ENCODE measurements around the gene NIPSNAP3A. TPM values are rescaled to one million over a fixed set of nuclear protein-coding genes. Genes with fewer than 3 reads are reported as not detected.
A peak's percentile ranks its signal among the peaks of the same experiment; 100 is the strongest.
"Not testable (repeated sequence)": the region's sequence is repeated elsewhere in the genome, so short reads cannot be mapped to it uniquely, and the experiment has no call there.

The NIPSNAP3A gene
- total RNA-seq: 10 to 100 TPM; 11.3 to 13.6 TPM
- polyA plus RNA-seq: 10 to 100 TPM; 19.9 to 28.8 TPM

GRCh38 chr9:104747565-104748358 is at the start of gene NIPSNAP3A:
NIPSNAP3A (plus strand) TSS chr9:104747683; CDS start chr9:104747793, 110 bp downstream.
- POLR2A ChIA-PET (ENCODE audit: partially characterized antibody): interaction anchor here (0.8 to 3.6 kb wide), 10 partner anchors 8 to 946 kb away, joined by 3 to 66 read pairs (median 5); partner anchors contain the start of genes NIPSNAP3B, SLC44A1, SMC2 and TMEM38B
- Mint-ChIP-seq H3K27ac (peak within 1 kb of the TSS; percentile 90 to 99 (median 99)), H3K4me3 (peak within 1 kb of the TSS; percentile 91 to 99 (median 98)), H3K27me3 (no peaks in the 10 kb centered on the region), H3K36me3 (peaks cover 16 to 22% of the 10 kb centered on the region in 2 donors), H3K9me3 (no peaks in the 10 kb centered on the region), H3K4me1 (peaks cover 10 to 21% (median 17%) of the 10 kb centered on the region in 4 donors)
- CTCF ChIA-PET (ENCODE audit: partially characterized antibody): interaction anchor here (1.0 to 2.5 kb wide), 3 partner anchors 8 to 496 kb away, joined by 3 to 13 read pairs (median 3); no protein-coding TSS in a partner anchor
- no peaks in the 10 kb centered on the region for H3K9me3 ChIP-seq (ENCODE audit: control insufficient read depth in 1 of 2, low read length in 2 of 2)
- DNase-seq: peak; percentile 85 to 95 (median 90)
- H3K36me3 ChIP-seq (ENCODE audit: insufficient read depth, low read length): peaks cover 8% of the 10 kb centered on the region
- H3K4me3 ChIP-seq (ENCODE audit: low read length in 2 of 2): peak within 1 kb of the TSS; percentile 56 to 89
- H3K4me1 ChIP-seq (ENCODE audit: insufficient read depth, low read length): peaks cover 15% of the 10 kb centered on the region
- intact Hi-C loops (cut with micrococcal nuclease): loop anchor here (1.0 to 5.0 kb wide), 7 partner anchors 15 to 945 kb away; partner anchors contain the start of genes FKTN, FSD1L, SLC44A1 and SMC2
- no peaks in the 10 kb centered on the region for H3K27me3 ChIP-seq (ENCODE audit: insufficient read depth, low read length)
- H3K27ac ChIP-seq (ENCODE audit: low read depth, low read length): peak within 1 kb of the TSS; percentile 85

- Mint-ChIP-seq H3K4me1 (no peaks in the 10 kb centered on the region), H3K36me3 (peaks cover 0 to 3% of the 10 kb centered on the region in 2 donors), H3K4me3 (no peak overlapping the region), H3K27me3 (no peaks in the 10 kb centered on the region), H3K27ac (no peak overlapping the region), H3K9me3 (peaks cover 0 to 6% (median 2%) of the 10 kb centered on the region in 8 donors)
- no peak for DNase-seq
- ChIA-PET POLR2A (ENCODE audit: partially characterized antibody) (no interaction called here), CTCF (ENCODE audit: partially characterized antibody) (no interaction called here)
- Histone ChIP-seq H3K27ac (ENCODE audit: low read depth, low read length) (no peak overlapping the region), H3K9me3 (ENCODE audit: control insufficient read depth in 1 of 2, low read length in 2 of 2) (no peaks in the 10 kb centered on the region), H3K4me3 (ENCODE audit: low read length in 2 of 2) (no peak overlapping the region), H3K36me3 (ENCODE audit: insufficient read depth, low read length) (no peaks in the 10 kb centered on the region), H3K4me1 (ENCODE audit: insufficient read depth, low read length) (no peaks in the 10 kb centered on the region), H3K27me3 (ENCODE audit: insufficient read depth, low read length) (no peaks in the 10 kb centered on the region)
- intact Hi-C loops (cut with micrococcal nuclease): no loop called here
Measured at GRCh38 chr9:104700306-104700705, 47.2 kb upstream of the NIPSNAP3A start.

GRCh38 chr9:104708737-104709136 is 38.7 kb upstream of the NIPSNAP3A start:
- H3K27me3 Mint-ChIP-seq; H3K27ac ChIP-seq (ENCODE audit: low read depth, low read length); H3K4me3 Mint-ChIP-seq; CTCF ChIA-PET (ENCODE audit: partially characterized antibody); POLR2A ChIA-PET (ENCODE audit: partially characterized antibody); H3K27me3 ChIP-seq (ENCODE audit: insufficient read depth, low read length); H3K4me1 Mint-ChIP-seq; H3K4me1 ChIP-seq (ENCODE audit: insufficient read depth, low read length); H3K4me3 ChIP-seq (ENCODE audit: low read length in 2 of 2); H3K27ac Mint-ChIP-seq; H3K36me3 ChIP-seq (ENCODE audit: insufficient read depth, low read length); intact Hi-C loops (cut with micrococcal nuclease); DNase-seq; H3K36me3 Mint-ChIP-seq; H3K9me3 ChIP-seq (ENCODE audit: control insufficient read depth in 1 of 2, low read length in 2 of 2): not testable (repeated sequence)
- peaks cover 0 to 17% (median 9%) of the 10 kb centered on the region in 8 donors for H3K9me3 Mint-ChIP-seq

- ChIA-PET POLR2A (ENCODE audit: partially characterized antibody) (no interaction called here), CTCF (ENCODE audit: partially characterized antibody) (no interaction called here)
- H3K4me1 ChIP-seq (ENCODE audit: insufficient read depth, low read length): no peaks in the 10 kb centered on the region
- H3K36me3 ChIP-seq (ENCODE audit: insufficient read depth, low read length): no peaks in the 10 kb centered on the region
- no peaks in the 10 kb centered on the region for H3K27me3 ChIP-seq (ENCODE audit: insufficient read depth, low read length)
- Mint-ChIP-seq H3K27me3 (peaks cover 0 to 2% of the 10 kb centered on the region in 2 donors), H3K36me3 (peaks cover 0 to 4% of the 10 kb centered on the region in 2 donors), H3K4me1 (no peaks in the 10 kb centered on the region), H3K9me3 (peaks cover 0 to 9% (median under 1%) of the 10 kb centered on the region in 8 donors), H3K4me3 (no peak overlapping the region), H3K27ac (no peak overlapping the region)
- intact Hi-C loops (cut with micrococcal nuclease): no loop called here
- H3K27ac ChIP-seq (ENCODE audit: low read depth, low read length): no peak overlapping the region
- H3K9me3 ChIP-seq (ENCODE audit: control insufficient read depth in 1 of 2, low read length in 2 of 2): no peaks in the 10 kb centered on the region
- H3K4me3 ChIP-seq (ENCODE audit: low read length in 2 of 2): no peak overlapping the region
- DNase-seq: no peak
Measured at GRCh38 chr9:104711604-104712003, 35.9 kb upstream of the NIPSNAP3A start.

- Histone ChIP-seq H3K27me3 (ENCODE audit: insufficient read depth, low read length) (no peaks in the 10 kb centered on the region), H3K27ac (ENCODE audit: low read depth, low read length) (no peak overlapping the region), H3K36me3 (ENCODE audit: insufficient read depth, low read length) (no peaks in the 10 kb centered on the region), H3K4me1 (ENCODE audit: insufficient read depth, low read length) (no peaks in the 10 kb centered on the region), H3K4me3 (ENCODE audit: low read length in 2 of 2) (no peak overlapping the region), H3K9me3 (ENCODE audit: control insufficient read depth in 1 of 2, low read length in 2 of 2) (no peaks in the 10 kb centered on the region)
- Mint-ChIP-seq H3K27ac (no peak overlapping the region), H3K36me3 (peaks cover 0 to 14% of the 10 kb centered on the region in 2 donors), H3K4me1 (peaks cover 0 to 2% (median 0%) of the 10 kb centered on the region in 4 donors), H3K27me3 (peaks cover 2% of the 10 kb centered on the region in 2 donors), H3K4me3 (no peak overlapping the region), H3K9me3 (peaks cover 0 to 5% (median under 1%) of the 10 kb centered on the region in 8 donors)
- intact Hi-C loops (cut with micrococcal nuclease): no loop called here
- CTCF ChIA-PET (ENCODE audit: partially characterized antibody): no interaction called here
- POLR2A ChIA-PET (ENCODE audit: partially characterized antibody): no interaction called here
- no peak for DNase-seq
Measured at GRCh38 chr9:104725014-104725413, 22.5 kb upstream of the NIPSNAP3A start.

- no peaks in the 10 kb centered on the region for H3K9me3 Mint-ChIP-seq
- POLR2A ChIA-PET (ENCODE audit: partially characterized antibody): no interaction called here
Measured at GRCh38 chr9:104738452-104738851, 9.0 kb upstream of the NIPSNAP3A start.

GRCh38 chr9:104740621-104741020 is 6.9 kb upstream of the NIPSNAP3A start:
- no peaks in the 10 kb centered on the region for H3K9me3 Mint-ChIP-seq

More at GRCh38 chr9:104738452-104738851, 9.0 kb upstream of the NIPSNAP3A start:
- no peak for DNase-seq
- no peaks in the 10 kb centered on the region for H3K27me3 ChIP-seq (ENCODE audit: insufficient read depth, low read length)
- Mint-ChIP-seq H3K4me3 (no peak overlapping the region), H3K36me3 (no peaks in the 10 kb centered on the region), H3K27me3 (no peaks in the 10 kb centered on the region), H3K4me1 (no peaks in the 10 kb centered on the region), H3K27ac (no peak overlapping the region)
- no peak overlapping the region for H3K27ac ChIP-seq (ENCODE audit: low read depth, low read length)
- H3K4me3 ChIP-seq (ENCODE audit: low read length in 2 of 2): no peak overlapping the region
- H3K36me3 ChIP-seq (ENCODE audit: insufficient read depth, low read length): no peaks in the 10 kb centered on the region
- H3K4me1 ChIP-seq (ENCODE audit: insufficient read depth, low read length): no peaks in the 10 kb centered on the region
- no peaks in the 10 kb centered on the region for H3K9me3 ChIP-seq (ENCODE audit: control insufficient read depth in 1 of 2, low read length in 2 of 2)
- CTCF ChIA-PET (ENCODE audit: partially characterized antibody): no interaction called here
- intact Hi-C loops (cut with micrococcal nuclease): no loop called here

More at GRCh38 chr9:104740621-104741020, 6.9 kb upstream of the NIPSNAP3A start:
- H3K36me3 ChIP-seq (ENCODE audit: insufficient read depth, low read length): no peaks in the 10 kb centered on the region
- Mint-ChIP-seq H3K4me1 (no peaks in the 10 kb centered on the region), H3K4me3 (no peak overlapping the region), H3K36me3 (no peaks in the 10 kb centered on the region), H3K27me3 (no peaks in the 10 kb centered on the region), H3K27ac (no peak overlapping the region)
- H3K27ac ChIP-seq (ENCODE audit: low read depth, low read length): no peak overlapping the region
- no peaks in the 10 kb centered on the region for H3K27me3 ChIP-seq (ENCODE audit: insufficient read depth, low read length)
- H3K9me3 ChIP-seq (ENCODE audit: control insufficient read depth in 1 of 2, low read length in 2 of 2): no peaks in the 10 kb centered on the region
- CTCF ChIA-PET (ENCODE audit: partially characterized antibody): no interaction called here
- intact Hi-C loops (cut with micrococcal nuclease): no loop called here
- no peak for DNase-seq
- no peaks in the 10 kb centered on the region for H3K4me1 ChIP-seq (ENCODE audit: insufficient read depth, low read length)
- POLR2A ChIA-PET (ENCODE audit: partially characterized antibody): no interaction called here
- no peak overlapping the region for H3K4me3 ChIP-seq (ENCODE audit: low read length in 2 of 2)
